Measurements from ENCODE around the gene TMEM247.

TMEM247 gene

GRCh38 chr2:46499392-46499785, 20.0 kb downstream of the TMEM247 start:
- peak overlapping the region; percentile 55 for H3K27ac ChIP-seq
- peak overlapping the region; percentile 67 to 74 for H3K4me3 ChIP-seq (ENCODE audit: low read depth in 1 of 2, low read length in 1 of 2)
- no peak for TF ChIP-seq CTCF (IDR thresholded peaks at IDR 0.05)
- H3K36me3 ChIP-seq = no peaks in the 10 kb centered on the region
- H3K27me3 ChIP-seq = peaks cover 6% of the 10 kb centered on the region
- peaks cover 6 to 11% of the 10 kb centered on the region in 2 experiments for H3K4me1 ChIP-seq (ENCODE audit: control insufficient read depth in 1 of 2, insufficient read depth in 1 of 2, low read depth in 1 of 2, low read length in 1 of 2)
- H3K9me3 ChIP-seq = no peaks in the 10 kb centered on the region

- Histone ChIP-seq H3K4me3 (ENCODE audit: low read depth in 1 of 2, low read length in 1 of 2) (peak overlapping the region in 1 of 2 experiments; percentile 67), H3K36me3 (no peaks in the 10 kb centered on the region), H3K27ac (no peak overlapping the region), H3K4me1 (ENCODE audit: control insufficient read depth in 1 of 2, insufficient read depth in 1 of 2, low read depth in 1 of 2, low read length in 1 of 2) (peaks cover 6 to 11% of the 10 kb centered on the region in 2 experiments), H3K9me3 (no peaks in the 10 kb centered on the region), H3K27me3 (peaks cover 6% of the 10 kb centered on the region)
- no peak for TF ChIP-seq CTCF (IDR thresholded peaks at IDR 0.05)
Measured at GRCh38 chr2:46500801-46501200, 21.4 kb downstream of the TMEM247 start.

GRCh38 chr2:46502291-46502885, 23.0 kb downstream of the TMEM247 start:
- Histone ChIP-seq H3K27me3 (peaks cover 6% of the 10 kb centered on the region), H3K27ac (no peak overlapping the region), H3K4me1 (ENCODE audit: control insufficient read depth in 1 of 2, insufficient read depth in 1 of 2, low read depth in 1 of 2, low read length in 1 of 2) (peaks cover 6 to 11% of the 10 kb centered on the region in 2 experiments), H3K36me3 (no peaks in the 10 kb centered on the region), H3K9me3 (no peaks in the 10 kb centered on the region), H3K4me3 (ENCODE audit: low read depth in 1 of 2, low read length in 1 of 2) (no peak overlapping the region)
- no peak for TF ChIP-seq CTCF (IDR thresholded peaks at IDR 0.05)

- no peak overlapping the region for H3K27ac ChIP-seq
Measured at GRCh38 chr2:46503686-46504085, 24.3 kb downstream of the TMEM247 start.

GRCh38 chr2:46504221-46504620, 24.9 kb downstream of the TMEM247 start:
- peaks cover 3% of the 10 kb centered on the region for H3K27me3 ChIP-seq
- H3K4me3 ChIP-seq (ENCODE audit: low read depth in 1 of 2, low read length in 1 of 2) = no peak overlapping the region
- H3K27ac ChIP-seq = no peak overlapping the region
- no peaks in the 10 kb centered on the region for H3K36me3 ChIP-seq
- H3K4me1 ChIP-seq (ENCODE audit: control insufficient read depth in 1 of 2, insufficient read depth in 1 of 2, low read depth in 1 of 2, low read length in 1 of 2) = peaks cover 5 to 11% of the 10 kb centered on the region in 2 experiments
- no peak for TF ChIP-seq CTCF (IDR thresholded peaks at IDR 0.05)
- no peaks in the 10 kb centered on the region for H3K9me3 ChIP-seq

More at GRCh38 chr2:46503686-46504085, 24.3 kb downstream of the TMEM247 start:
- Histone ChIP-seq H3K4me1 (ENCODE audit: control insufficient read depth in 1 of 2, insufficient read depth in 1 of 2, low read depth in 1 of 2, low read length in 1 of 2) (peaks cover 6 to 11% of the 10 kb centered on the region in 2 experiments), H3K4me3 (ENCODE audit: low read depth in 1 of 2, low read length in 1 of 2) (no peak overlapping the region), H3K27me3 (peaks cover 6% of the 10 kb centered on the region), H3K36me3 (no peaks in the 10 kb centered on the region), H3K9me3 (no peaks in the 10 kb centered on the region)
- TF ChIP-seq CTCF (IDR thresholded peaks at IDR 0.05) = no peak
